Stomach (tissue), 9 donors: ENCODE results near the gene FAM3D. TPM values are rescaled to one million over a fixed set of nuclear protein-coding genes. Genes with fewer than 3 reads are reported as not detected.
A peak's percentile ranks its signal among the peaks of the same experiment; 100 is the strongest.

Source experiments
- DNase-seq, 2 donors: peaks; one replicate each; pipeline versions ENCODE4 v3.0.0 to v3.0.0-alpha.2; 2013 to 2019
- H3K27ac ChIP-seq, 5 donors: fragments of 200-600 bp in 4 of 5; sonication (generic) in 4 of 5; one replicate each; pipeline ENCODE4 v1.5.1; 2013 to 2019; ENCODE audit warnings: mild to moderate bottlenecking in 1 of 5, moderate library complexity in 1 of 5
- H3K27me3 ChIP-seq, 3 donors: fragments of 200-600 bp; sonication (generic); one replicate each; pipeline ENCODE4 v1.5.1; 2017 to 2019; ENCODE audit warnings: mixed run types in 1 of 3
- H3K36me3 ChIP-seq, 4 donors: fragments of 200-600 bp; sonication (generic); 1 replicate in 3 of 4; 2 replicates in 1 of 4; pipeline ENCODE4 v1.5.1; 2016 to 2019
- H3K4me1 ChIP-seq, 4 donors: fragments of 200-600 bp; sonication (generic); one replicate each; pipeline ENCODE4 v1.5.1; 2016 to 2019
- H3K4me3 ChIP-seq, 4 donors: fragments of 200-600 bp; sonication (generic) in 3 of 4; one replicate each; pipeline ENCODE4 v1.5.1; 2016 to 2019; ENCODE audit warnings: mild to moderate bottlenecking in 1 of 4
- H3K9me3 ChIP-seq, 4 donors: fragments of 200-600 bp; sonication (generic); one replicate each; pipeline ENCODE4 v1.5.1; 2016 to 2019
- CTCF ChIP-seq, 7 experiments: fragments of 450-650 bp in 4 of 7; fragments of 200-600 bp in 3 of 7; sonication (generic) in 3 of 7; IDR thresholded peaks; one replicate each; pipeline ENCODE4 v1.5.1; 2016 to 2019; ENCODE audit warnings: antibody characterized with exemption in 7 of 7, control low read depth in 2 of 7, mild to moderate bottlenecking in 1 of 7
- EP300 ChIP-seq: sonication (generic); formaldehyde crosslinking; IDR thresholded peaks from one replicate; pipeline ENCODE4 v1.6.1; 2017; ENCODE audit warnings: antibody characterized with exemption
- POLR2A ChIP-seq, 4 donors: fragments of 450-650 bp; IDR thresholded peaks; one replicate each; pipeline ENCODE4 v1.6.1; 2016; ENCODE audit warnings: antibody characterized with exemption in 4 of 4, control low read depth in 2 of 4, mild to moderate bottlenecking in 1 of 4, moderate library complexity in 1 of 4
- POLR2AphosphoS5 ChIP-seq, 3 donors: sonication (generic); formaldehyde crosslinking; IDR thresholded peaks; one replicate each; pipeline ENCODE4 v1.6.1; 2016; ENCODE audit warnings: antibody characterized with exemption in 3 of 3
- WGBS, 5 donors: extraction: QIAGEN DNeasy Blood & Tissue Kit in 3 of 5; methylation state at CpG; one replicate each; pipeline versions ENCODE4 v1.1.5 to v1.1.7; 2013 to 2018; 5-methylcytosine and 5-hydroxymethylcytosine counted together
- intact Hi-C: fragments of 100-400 bp; cut with DNase I; formaldehyde crosslinking; loops from one replicate; pipeline ENCODE4 v1.15.1; 2023; ENCODE audit warnings: low total_unique reads
- polyA plus RNA-seq, 3 donors: library from polyadenylated mRNA; stranded (reverse); fragments of 200-250 nt; gene quantifications; one replicate each; pipeline ENCODE4 v1.2.3, GENCODE V29; 2013
- total RNA-seq, 5 donors: library from RNA; depleted of rRNA; stranded (reverse); fragments of >200 nt; gene quantifications; one replicate each; pipeline versions ENCODE4 v1.1.0 to v1.2.3, GENCODE V29; 2014 to 2016
- donor health status: healthy with polysubstance abuse.
- donor health status: Bipolar disorder and iron deficiency.
- donor health status: healthy.

Gene FAM3D
- total and polyA plus RNA-seq, 8 donors = 7.6 to 581 (median 39.1) TPM

GRCh38 chr3:58693940-58694850 is 27.6 kb upstream of the FAM3D start:
- no peak overlapping the region for H3K4me3 ChIP-seq
- intact Hi-C loops = no loop called here
- H3K4me1 ChIP-seq = peaks cover 19 to 41% (median 21%) of the 10 kb centered on the region in 4 donors
- H3K27me3 ChIP-seq = no peaks in the 10 kb centered on the region
- H3K9me3 ChIP-seq = peaks cover 0 to 17% (median 5%) of the 10 kb centered on the region in 4 donors
- 24 to 39% (median 38%) methylated on average over 7 of the region's 7 CpGs for WGBS, 5 donors
- DNase-seq = no peak
- TF ChIP-seq EP300 (no peak), CTCF (IDR thresholded peaks at IDR 0.05) (no peak), POLR2AphosphoS5 (IDR thresholded peaks at IDR 0.05) (no peak), POLR2A (IDR thresholded peaks at IDR 0.05) (no peak)
- no peaks in the 10 kb centered on the region for H3K36me3 ChIP-seq
- peak overlapping the region; percentile 29 to 69 (median 66) for H3K27ac ChIP-seq

- intact Hi-C loops = no loop called here
- Histone ChIP-seq H3K27me3 (no peaks in the 10 kb centered on the region), H3K36me3 (no peaks in the 10 kb centered on the region), H3K4me3 (no peak overlapping the region), H3K9me3 (peaks cover 0 to 17% (median 5%) of the 10 kb centered on the region in 4 donors), H3K4me1 (peaks cover 19 to 39% (median 21%) of the 10 kb centered on the region in 4 donors), H3K27ac (no peak overlapping the region)
- WGBS, 5 donors = 72 to 95% (median 85%) methylated on average over 1 of the region's 1 CpG
- DNase-seq = no peak
- TF ChIP-seq CTCF (IDR thresholded peaks at IDR 0.05) (no peak), EP300 (no peak), POLR2A (IDR thresholded peaks at IDR 0.05) (no peak), POLR2AphosphoS5 (IDR thresholded peaks at IDR 0.05) (no peak)
Measured at GRCh38 chr3:58692484-58692883, 25.9 kb upstream of the FAM3D start.

- H3K36me3 ChIP-seq = no peaks in the 10 kb centered on the region
- 56 to 98% (median 96%) methylated on average over 1 of the region's 1 CpG for WGBS, 5 donors
- peaks cover 0 to 17% (median 5%) of the 10 kb centered on the region in 4 donors for H3K9me3 ChIP-seq
- no peak overlapping the region for H3K27ac ChIP-seq
- peak in 1 of 2 donors; percentile 15 for DNase-seq
- H3K4me3 ChIP-seq = no peak overlapping the region
- H3K4me1 ChIP-seq = peaks cover 17 to 34% (median 19%) of the 10 kb centered on the region in 4 donors
- H3K27me3 ChIP-seq = no peaks in the 10 kb centered on the region
- no peak for TF ChIP-seq POLR2AphosphoS5 (IDR thresholded peaks at IDR 0.05)
- no peak for TF ChIP-seq EP300
- TF ChIP-seq POLR2A (IDR thresholded peaks at IDR 0.05) = no peak
- TF ChIP-seq CTCF (IDR thresholded peaks at IDR 0.05) = no peak
- intact Hi-C loops = no loop called here
Measured at GRCh38 chr3:58691997-58692396, 25.4 kb upstream of the FAM3D start.

- intact Hi-C loops = no loop called here
- Histone ChIP-seq H3K9me3 (peaks cover 0 to 17% (median 5%) of the 10 kb centered on the region in 4 donors), H3K27ac (no peak overlapping the region), H3K4me1 (peaks cover 10 to 21% (median 15%) of the 10 kb centered on the region in 4 donors), H3K27me3 (no peaks in the 10 kb centered on the region), H3K4me3 (no peak overlapping the region), H3K36me3 (no peaks in the 10 kb centered on the region)
- DNase-seq = no peak
- TF ChIP-seq POLR2A (IDR thresholded peaks at IDR 0.05) (no peak), CTCF (IDR thresholded peaks at IDR 0.05) (no peak), EP300 (no peak), POLR2AphosphoS5 (IDR thresholded peaks at IDR 0.05) (no peak)
- WGBS, 5 donors = 81 to 95% (median 86%) methylated on average over 2 of the region's 2 CpGs
Measured at GRCh38 chr3:58690490-58690889, 23.9 kb upstream of the FAM3D start.
